Lung (tissue), 12 donors: Measurements from ENCODE around the gene TMEM184C. TPM values are rescaled to one million over a fixed set of nuclear protein-coding genes. Genes with fewer than 3 reads are reported as not detected.

ENCODE experiments used
- ATAC-seq: fragments of 200-7000 bp; cut with Tn5 transposase; one replicate; pipeline ENCODE4 v1.9.1; 2020; ENCODE audit warnings: moderate number of reproducible peaks; ENCODE audit not compliant: insufficient read depth, low FRiP score
- DNase-seq, 3 donors: peaks; one replicate each; pipeline ENCODE4 v3.0.0-alpha.2; 2013 to 2017
- H3K27ac ChIP-seq, 2 donors: one replicate each; pipeline ENCODE4 v1.5.1; 2013; ENCODE audit warnings: mild to moderate bottlenecking in 2 of 2, moderate library complexity in 2 of 2, control low read depth in 1 of 2, inconsistent platforms in 1 of 2, low read depth in 1 of 2, low read length in 1 of 2
- H3K27me3 ChIP-seq, 3 donors: one replicate each; pipeline ENCODE4 v1.5.1; 2013; ENCODE audit warnings: low read length in 2 of 3; ENCODE audit not compliant: control insufficient read depth in 3 of 3, insufficient read depth in 3 of 3
- H3K36me3 ChIP-seq, 4 donors: one replicate each; pipeline ENCODE4 v1.5.1; 2013; ENCODE audit warnings: low read length in 4 of 4, mild to moderate bottlenecking in 1 of 4, moderate library complexity in 1 of 4; ENCODE audit not compliant: control insufficient read depth in 4 of 4, insufficient read depth in 4 of 4
- H3K4me1 ChIP-seq, 5 donors: one replicate each; pipeline ENCODE4 v1.5.1; 2013; ENCODE audit warnings: low read length in 5 of 5, mild to moderate bottlenecking in 2 of 5, moderate library complexity in 1 of 5; ENCODE audit not compliant: control insufficient read depth in 5 of 5, insufficient read depth in 5 of 5
- H3K4me3 ChIP-seq: one replicate; pipeline ENCODE4 v1.5.1; 2013; ENCODE audit warnings: mild to moderate bottlenecking, control low read depth, moderate library complexity
- H3K9ac ChIP-seq, 2 donors: one replicate each; pipeline ENCODE4 v1.5.1; 2013; ENCODE audit warnings: low read length in 2 of 2, control low read depth in 1 of 2; ENCODE audit not compliant: insufficient read depth in 1 of 2
- H3K9me3 ChIP-seq, 4 donors: one replicate each; pipeline ENCODE4 v1.5.1; 2013; ENCODE audit warnings: low read length in 3 of 4, mild to moderate bottlenecking in 1 of 4, moderate library complexity in 1 of 4; ENCODE audit not compliant: control insufficient read depth in 4 of 4, insufficient read depth in 3 of 4
- CTCF ChIP-seq: IDR thresholded peaks from 2 replicates; pipeline ENCODE4 v1.5.1; 2012; ENCODE audit warnings: mild to moderate bottlenecking; ENCODE audit errors: control extremely low read depth, extremely low read depth
- WGBS, 2 donors: extraction: QIAGEN DNeasy Blood & Tissue Kit; methylation state at CpG; one replicate each; pipeline ENCODE4 v1.1.7; 2013; 5-methylcytosine and 5-hydroxymethylcytosine counted together
- polyA plus RNA-seq, 2 donors: library from polyadenylated mRNA; stranded (reverse); fragments of 200-250 nt; gene quantifications; one replicate each; pipeline ENCODE4 v1.2.1, GENCODE V29; 2013
- total RNA-seq, 2 donors: library from RNA; depleted of rRNA in 1 of 2; stranded (reverse); fragments of >200 nt in 1 of 2; gene quantifications; one replicate each; pipeline ENCODE4 v1.2.1, GENCODE V29; 2014 to 2021
- donor health status: control.
- donor health status: control.
- donor health status: Bipolar disorder and iron deficiency.
- donor health status: healthy.
- donor health status: DM: yes; HTN: yes; CAD: no.

Gene TMEM184C
- total and polyA plus RNA-seq, 4 donors: 4.3 to 33.7 (median 23.8) TPM

- Histone ChIP-seq H3K4me1 (peaks cover 0 to under 1% (median 0%) of the 10 kb centered on the region in 5 donors), H3K4me3 (no peak overlapping the region), H3K9me3 (no peaks in the 10 kb centered on the region), H3K9ac (no peak overlapping the region), H3K36me3 (no peaks in the 10 kb centered on the region), H3K27ac (no peak overlapping the region), H3K27me3 (no peaks in the 10 kb centered on the region)
- TF ChIP-seq CTCF: no peak
- 94 to 97% methylated on average over 1 of the region's 1 CpG for WGBS, 2 donors
- ATAC-seq (no peak), DNase-seq (no peak)
Measured at GRCh38 chr4:147610686-147611085, 6.5 kb upstream of the TMEM184C start.

- ATAC-seq: no peak
- DNase-seq: no peak
- H3K9ac ChIP-seq: no peak overlapping the region
- peak overlapping the region; percentile 91 for H3K4me3 ChIP-seq
- peak overlapping the region; percentile 0 to 42 for H3K27ac ChIP-seq
- H3K9me3 ChIP-seq: no peaks in the 10 kb centered on the region
- TF ChIP-seq CTCF: no peak
- 30 to 33% methylated on average over 6 of the region's 6 CpGs for WGBS, 2 donors
- peaks cover 2 to 9% (median 5%) of the 10 kb centered on the region in 4 donors for H3K36me3 ChIP-seq
- H3K27me3 ChIP-seq: no peaks in the 10 kb centered on the region
- peaks cover 0 to 34% (median 15%) of the 10 kb centered on the region in 5 donors for H3K4me1 ChIP-seq
Measured at GRCh38 chr4:147616849-147617172, 386 bp upstream of the TMEM184C start.

- WGBS, 2 donors: 13 to 15% methylated on average over 17 of the region's 17 CpGs
- no peaks in the 10 kb centered on the region for H3K9me3 ChIP-seq
- H3K4me3 ChIP-seq: peak overlapping the region; percentile 91
- peak overlapping the region; percentile 85 to 93 for H3K27ac ChIP-seq
- peak overlapping the region; percentile 47 to 73 for H3K9ac ChIP-seq
- peaks cover 3 to 9% (median 6%) of the 10 kb centered on the region in 4 donors for H3K36me3 ChIP-seq
- TF ChIP-seq CTCF: no peak
- ATAC-seq: no peak
- H3K4me1 ChIP-seq: peaks cover 0 to 35% (median 15%) of the 10 kb centered on the region in 5 donors
- H3K27me3 ChIP-seq: no peaks in the 10 kb centered on the region
- no peak for DNase-seq
Measured at GRCh38 chr4:147617841-147618691, 869 bp downstream of the TMEM184C start.
